SK-N-MC (cell line): ENCODE measurements around the gene ZNF236.

ENCODE experiments used
- EZH2 ChIP-seq: fragments of 200-600 bp; sonication (generic); IDR thresholded peaks from one replicate; pipeline ENCODE4 v1.6.1; 2017; ENCODE audit warnings: antibody characterized with exemption
- POLR2AphosphoS5 ChIP-seq: IDR thresholded peaks from 2 replicates; pipeline ENCODE4 v1.6.1; 2012; ENCODE audit warnings: mild to moderate bottlenecking, low read depth, low read length, borderline replicate concordance

GRCh38 chr18:76896677-76897076 lies 74.3 kb downstream of the ZNF236 start:
- TF ChIP-seq POLR2AphosphoS5 (no peak), EZH2 (no peak)
